ENCODE measurements around the gene MAD1L1.
A peak's percentile ranks its signal among the peaks of the same experiment; 100 is the strongest.

The MAD1L1 gene

GRCh38 chr7:2120841-2121830 lies 111.6 kb downstream of the MAD1L1 start:
- TF ChIP-seq ZC3H10 (CRISPR knock-in tag; IDR thresholded peaks at IDR 0.05) (no peak), CREB5 (CRISPR knock-in tag; IDR thresholded peaks at IDR 0.05; ENCODE audit: low read depth) (no peak), PPARA (CRISPR knock-in tag; IDR thresholded peaks at IDR 0.05; ENCODE audit: borderline replicate concordance) (no peak), CSRNP3 (CRISPR knock-in tag; IDR thresholded peaks at IDR 0.05) (no peak), ZNF565 (CRISPR knock-in tag; conservative IDR thresholded peaks at IDR 0.05; ENCODE audit: low read depth) (no peak), ZFP3 (CRISPR knock-in tag; IDR thresholded peaks at IDR 0.05) (no peak), ZNF70 (CRISPR knock-in tag; IDR thresholded peaks at IDR 0.05) (no peak), TCF4 (CRISPR knock-in tag; IDR thresholded peaks at IDR 0.05; ENCODE audit: borderline replicate concordance) (no peak), ESRRG (CRISPR knock-in tag; IDR thresholded peaks at IDR 0.05) (no peak), TOX (CRISPR knock-in tag; IDR thresholded peaks at IDR 0.05; ENCODE audit: borderline replicate concordance) (no peak), POU6F1 (CRISPR knock-in tag; IDR thresholded peaks at IDR 0.05; ENCODE audit: borderline replicate concordance, low read depth) (no peak), ARNTL (CRISPR knock-in tag; IDR thresholded peaks at IDR 0.05; ENCODE audit: borderline replicate concordance, low read depth) (no peak)
- ATAC-seq = peak; percentile 31

- no peak for ATAC-seq
- TF ChIP-seq TCF4 (CRISPR knock-in tag; IDR thresholded peaks at IDR 0.05; ENCODE audit: borderline replicate concordance) = no peak
Observed at GRCh38 chr7:2120251-2120660, 112.5 kb downstream of the MAD1L1 start.

GRCh38 chr7:2118630-2119190 lies 114.0 kb downstream of the MAD1L1 start:
- TF ChIP-seq SNAI2 (CRISPR knock-in tag; IDR thresholded peaks at IDR 0.05) (no peak), TOX (CRISPR knock-in tag; IDR thresholded peaks at IDR 0.05; ENCODE audit: borderline replicate concordance) (no peak), PATZ1 (CRISPR knock-in tag; IDR thresholded peaks at IDR 0.05; ENCODE audit: borderline replicate concordance) (no peak), CREB5 (CRISPR knock-in tag; IDR thresholded peaks at IDR 0.05; ENCODE audit: low read depth) (no peak)
- no peak for ATAC-seq

GRCh38 chr7:2118056-2118455 lies 114.7 kb downstream of the MAD1L1 start:
- ATAC-seq = no peak
- TF ChIP-seq ISL1 (CRISPR knock-in tag; IDR thresholded peaks at IDR 0.05) (no peak), ZC3H10 (CRISPR knock-in tag; IDR thresholded peaks at IDR 0.05) (no peak), ARNTL (CRISPR knock-in tag; IDR thresholded peaks at IDR 0.05; ENCODE audit: borderline replicate concordance, low read depth) (no peak), GLIS3 (CRISPR knock-in tag; IDR thresholded peaks at IDR 0.05) (no peak), TSHZ2 (CRISPR knock-in tag; IDR thresholded peaks at IDR 0.05) (no peak), ZFP3 (CRISPR knock-in tag; IDR thresholded peaks at IDR 0.05) (no peak), POU6F1 (CRISPR knock-in tag; IDR thresholded peaks at IDR 0.05; ENCODE audit: borderline replicate concordance, low read depth) (no peak), RARB (CRISPR knock-in tag; IDR thresholded peaks at IDR 0.05) (no peak), SNAI2 (CRISPR knock-in tag; IDR thresholded peaks at IDR 0.05) (no peak), PATZ1 (CRISPR knock-in tag; IDR thresholded peaks at IDR 0.05; ENCODE audit: borderline replicate concordance) (no peak), ZNF8 (CRISPR knock-in tag; IDR thresholded peaks at IDR 0.05) (no peak)

Data from SK-N-SH treated with all-trans-retinoic acid at 6 μM for 48 hours (cell line).